Mesothelial cell of epicardium (in vitro differentiated cells): ENCODE results near the gene STIM1. TPM values are rescaled to one million over a fixed set of nuclear protein-coding genes. Genes with fewer than 3 reads are reported as not detected.

ENCODE experiments used
- DNase-seq, 2 experiments: peaks; one replicate each; pipeline ENCODE4 v3.0.0; 2021; ENCODE audit warnings: low spot score in 2 of 2; ENCODE audit not compliant: unreplicated experiment in 2 of 2
- H3K27ac Mint-ChIP-seq: 2 replicates; pipeline ENCODE4 v1.8.0; 2021; ENCODE audit warnings: mixed read lengths
- H3K27me3 Mint-ChIP-seq: 2 replicates; pipeline ENCODE4 v1.8.0; 2021; ENCODE audit warnings: low read depth, mixed read lengths
- H3K36me3 Mint-ChIP-seq: 2 replicates; pipeline ENCODE4 v1.8.0; 2021; ENCODE audit warnings: mixed read lengths
- H3K4me1 Mint-ChIP-seq: 2 replicates; pipeline ENCODE4 v1.8.0; 2021; ENCODE audit warnings: mixed read lengths
- H3K4me3 Mint-ChIP-seq: 2 replicates; pipeline ENCODE4 v1.8.0; 2021; ENCODE audit warnings: mild to moderate bottlenecking, moderate library complexity, mixed read lengths
- H3K9me3 Mint-ChIP-seq: 2 replicates; pipeline ENCODE4 v1.8.0; 2021; ENCODE audit warnings: mixed read lengths
- total RNA-seq: library from RNA; stranded (reverse); gene quantifications from 3 replicates; pipeline ENCODE4 v1.2.1, GENCODE V29; 2021
- TF ChIP-seq, protein P1 (sequence below): fragments of 200-600 bp; sonication (generic); IDR thresholded peaks from one replicate; pipeline ENCODE4 v1.5.0; 2021; ENCODE audit warnings: antibody characterized with exemption; ENCODE audit not compliant: unreplicated experiment

The STIM1 gene
- total RNA-seq, 1 donor from 2014 or later, result 43.7 TPM

- Mint-ChIP-seq H3K4me1 (peaks cover 16% of the 10 kb centered on the region), H3K9me3 (peaks cover 46% of the 10 kb centered on the region), H3K36me3 (peaks cover 23% of the 10 kb centered on the region), H3K27ac (no peak overlapping the region), H3K27me3 (no peaks in the 10 kb centered on the region), H3K4me3 (no peak overlapping the region)
- DNase-seq, result no peak
- TF ChIP-seq, protein P1, sequence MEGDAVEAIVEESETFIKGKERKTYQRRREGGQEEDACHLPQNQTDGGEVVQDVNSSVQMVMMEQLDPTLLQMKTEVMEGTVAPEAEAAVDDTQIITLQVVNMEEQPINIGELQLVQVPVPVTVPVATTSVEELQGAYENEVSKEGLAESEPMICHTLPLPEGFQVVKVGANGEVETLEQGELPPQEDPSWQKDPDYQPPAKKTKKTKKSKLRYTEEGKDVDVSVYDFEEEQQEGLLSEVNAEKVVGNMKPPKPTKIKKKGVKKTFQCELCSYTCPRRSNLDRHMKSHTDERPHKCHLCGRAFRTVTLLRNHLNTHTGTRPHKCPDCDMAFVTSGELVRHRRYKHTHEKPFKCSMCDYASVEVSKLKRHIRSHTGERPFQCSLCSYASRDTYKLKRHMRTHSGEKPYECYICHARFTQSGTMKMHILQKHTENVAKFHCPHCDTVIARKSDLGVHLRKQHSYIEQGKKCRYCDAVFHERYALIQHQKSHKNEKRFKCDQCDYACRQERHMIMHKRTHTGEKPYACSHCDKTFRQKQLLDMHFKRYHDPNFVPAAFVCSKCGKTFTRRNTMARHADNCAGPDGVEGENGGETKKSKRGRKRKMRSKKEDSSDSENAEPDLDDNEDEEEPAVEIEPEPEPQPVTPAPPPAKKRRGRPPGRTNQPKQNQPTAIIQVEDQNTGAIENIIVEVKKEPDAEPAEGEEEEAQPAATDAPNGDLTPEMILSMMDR, result no peak
These were observed 161.7 kb downstream of the STIM1 start for GRCh38 chr11:4017129-4017528.

DNA sequence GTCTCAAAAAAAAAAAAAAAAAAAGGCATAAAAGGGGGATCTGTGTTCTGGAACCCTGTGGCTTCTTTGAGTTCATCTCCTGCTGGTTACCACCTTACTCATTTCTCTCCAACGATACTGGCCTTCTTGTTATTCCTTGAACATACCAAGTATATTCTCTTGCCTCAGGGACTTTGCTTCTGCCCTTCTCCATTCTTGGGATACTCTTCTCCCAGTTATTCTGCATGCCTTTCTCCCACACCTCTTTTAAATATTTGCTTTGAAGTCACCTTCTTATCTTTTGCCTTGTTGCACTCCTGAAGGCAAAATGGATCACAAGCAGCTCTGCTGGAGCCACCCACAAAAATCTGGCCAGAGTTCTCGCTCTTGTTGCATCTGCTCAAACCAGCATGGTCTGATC, 163.2 kb downstream of the STIM1 start:
- Mint-ChIP-seq H3K4me1 (peaks cover 16% of the 10 kb centered on the region), H3K27ac (peak overlapping the region; percentile 74), H3K36me3 (peaks cover 25% of the 10 kb centered on the region), H3K4me3 (no peak overlapping the region), H3K27me3 (no peaks in the 10 kb centered on the region), H3K9me3 (peaks cover 52% of the 10 kb centered on the region)
- TF ChIP-seq, protein P1, result no peak
- DNase-seq, result no peak

GRCh38 chr11:4019891-4020290, 164.4 kb downstream of the STIM1 start:
- H3K4me1 Mint-ChIP-seq, result peaks cover 22% of the 10 kb centered on the region
- peaks cover 48% of the 10 kb centered on the region for H3K9me3 Mint-ChIP-seq
- peak overlapping the region; percentile 63 for H3K27ac Mint-ChIP-seq
- TF ChIP-seq, protein P1, result no peak
- peaks cover 23% of the 10 kb centered on the region for H3K36me3 Mint-ChIP-seq
- no peak overlapping the region for H3K4me3 Mint-ChIP-seq
- no peak for DNase-seq
- no peaks in the 10 kb centered on the region for H3K27me3 Mint-ChIP-seq

- no peak overlapping the region for H3K27ac Mint-ChIP-seq
These were observed 167.2 kb downstream of the STIM1 start for GRCh38 chr11:4022669-4023068.

DNA sequence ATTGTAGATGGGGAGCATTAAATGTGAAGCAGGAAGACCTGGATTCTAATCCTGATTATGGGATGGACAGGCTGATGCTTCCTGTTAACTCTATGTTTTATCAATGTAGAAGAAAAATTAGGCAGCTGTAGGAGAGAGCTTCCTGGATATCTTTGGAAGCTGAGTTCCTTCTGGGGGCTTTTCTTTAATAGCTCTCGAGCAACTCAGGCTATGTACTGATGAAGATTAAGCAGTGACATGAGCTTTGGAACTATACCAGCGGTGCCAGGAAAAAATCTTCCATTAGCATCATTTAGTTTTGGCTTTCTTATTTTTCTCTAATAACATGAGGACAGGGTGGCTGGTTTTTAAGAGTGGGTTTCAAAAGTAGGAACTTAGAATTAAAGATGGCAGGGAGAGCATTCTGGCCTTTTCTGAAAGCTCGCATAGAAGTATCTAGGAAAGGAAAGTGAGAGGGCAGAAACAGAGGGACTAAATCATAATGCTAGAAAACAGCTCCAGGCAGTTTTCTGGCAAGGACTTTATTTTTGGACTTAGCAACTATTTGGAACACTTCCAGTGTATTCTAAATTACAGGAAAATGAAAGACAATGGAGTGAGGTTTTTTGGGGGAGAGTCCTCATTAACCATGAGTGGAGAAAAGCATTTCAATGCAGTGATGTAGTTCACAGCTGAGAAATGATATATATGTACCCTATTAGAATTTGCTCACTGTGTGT, 169.9 kb downstream of the STIM1 start:
- peaks cover 20% of the 10 kb centered on the region for H3K9me3 Mint-ChIP-seq
- peak overlapping the region; percentile 20 for H3K4me3 Mint-ChIP-seq
- H3K27me3 Mint-ChIP-seq, result no peaks in the 10 kb centered on the region
- H3K27ac Mint-ChIP-seq, result peak overlapping the region; percentile 92
- H3K36me3 Mint-ChIP-seq, result peaks cover 13% of the 10 kb centered on the region
- TF ChIP-seq, protein P1, result no peak
- H3K4me1 Mint-ChIP-seq, result peaks cover 36% of the 10 kb centered on the region
- DNase-seq, result no peak

More at GRCh38 chr11:4022669-4023068, 167.2 kb downstream of the STIM1 start:
- peaks cover 35% of the 10 kb centered on the region for H3K9me3 Mint-ChIP-seq
- DNase-seq, result no peak
- peaks cover 49% of the 10 kb centered on the region for H3K4me1 Mint-ChIP-seq
- H3K27me3 Mint-ChIP-seq, result no peaks in the 10 kb centered on the region
- TF ChIP-seq, protein P1, result no peak
- peaks cover 17% of the 10 kb centered on the region for H3K36me3 Mint-ChIP-seq
- no peak overlapping the region for H3K4me3 Mint-ChIP-seq
